ENCODE results near the gene PHPT1.
"Not testable (repeated sequence)": the region's sequence is repeated elsewhere in the genome, so short reads cannot be mapped to it uniquely, and the experiment has no call there.

Gene PHPT1

DNA sequence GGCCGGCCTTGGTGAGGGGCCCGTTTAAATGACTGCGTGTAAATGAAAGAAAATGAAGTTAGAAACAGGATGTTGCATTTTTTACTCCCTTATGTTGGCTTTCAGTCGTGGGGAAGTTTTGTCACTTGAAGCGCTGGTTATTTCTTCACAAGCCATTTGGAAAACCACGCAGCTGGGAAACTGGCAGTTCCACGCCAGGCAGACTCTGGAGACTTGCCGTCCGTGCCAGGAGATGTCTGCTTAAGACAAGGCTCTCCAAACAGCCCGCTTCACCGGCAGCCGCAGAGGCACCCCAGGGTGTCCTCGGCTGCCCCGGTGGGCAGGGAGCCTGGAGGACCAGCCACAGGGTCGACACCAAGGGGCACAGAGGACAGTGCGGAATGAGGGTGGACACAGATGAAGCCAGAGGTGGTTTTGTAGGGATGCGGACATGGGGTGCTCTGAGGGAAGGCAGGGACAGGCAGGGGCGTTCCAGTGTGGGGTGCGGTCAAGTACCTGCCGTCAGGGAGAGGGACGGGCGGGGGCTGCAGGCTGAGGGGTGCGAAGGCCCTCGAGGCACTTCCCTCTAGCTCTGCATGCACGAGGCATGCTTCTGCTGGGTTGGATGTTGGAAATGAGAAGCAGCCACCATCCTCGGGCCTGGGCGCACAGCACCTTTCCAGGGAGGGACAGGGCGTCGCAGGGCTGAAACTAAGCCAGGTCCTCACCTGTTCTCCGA is 18.0 kb upstream of the PHPT1 start:
- Histone ChIP-seq H3K27ac (no peak overlapping the region), H3K4me3 (ENCODE audit: low read depth, low read length) (no peak overlapping the region), H3K27me3 (replicated peaks) (no peaks in the 10 kb centered on the region), H3K36me3 (replicated peaks) (peaks cover 58% of the 10 kb centered on the region)
- in situ Hi-C loops (cut with HindIII; ENCODE audit: low pct_ligation_motif_present, low sequenced_read_pairs) = no loop called here
- DNase-seq = no peak
- no peak for TF ChIP-seq CTCF (IDR thresholded peaks at IDR 0.05; ENCODE audit: low read depth, low read length, missing control alignments)

DNA sequence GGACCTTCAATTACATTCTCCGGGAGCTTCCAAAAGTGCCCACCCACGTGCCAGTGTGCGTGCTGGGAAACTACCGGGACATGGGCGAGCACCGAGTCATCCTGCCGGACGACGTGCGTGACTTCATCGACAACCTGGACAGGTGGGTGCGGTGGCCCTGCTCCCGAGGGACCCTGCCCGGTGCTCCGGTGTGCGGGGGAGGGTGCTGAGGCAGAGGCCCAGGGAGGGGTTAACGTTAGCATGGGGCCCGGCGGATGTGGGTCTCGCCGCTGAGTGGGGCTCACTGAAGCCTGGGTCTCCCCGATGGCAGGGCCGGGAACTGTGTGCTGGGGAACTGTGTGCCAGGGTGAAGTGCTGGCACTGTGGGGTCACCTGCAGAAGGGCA is 17.5 kb upstream of the PHPT1 start:
- H3K4me3 ChIP-seq (ENCODE audit: low read depth, low read length) = no peak overlapping the region
- peaks cover 54% of the 10 kb centered on the region for H3K36me3 ChIP-seq (replicated peaks)
- no peaks in the 10 kb centered on the region for H3K27me3 ChIP-seq (replicated peaks)
- in situ Hi-C loops (cut with HindIII; ENCODE audit: low pct_ligation_motif_present, low sequenced_read_pairs) = no loop called here
- TF ChIP-seq CTCF (IDR thresholded peaks at IDR 0.05; ENCODE audit: low read depth, low read length, missing control alignments) = no peak
- DNase-seq = no peak
- no peak overlapping the region for H3K27ac ChIP-seq

GRCh38 chr9:136832581-136832980 is 16.6 kb upstream of the PHPT1 start:
- Histone ChIP-seq H3K27ac (no peak overlapping the region), H3K4me3 (ENCODE audit: low read depth, low read length) (no peak overlapping the region), H3K27me3 (replicated peaks) (no peaks in the 10 kb centered on the region), H3K36me3 (replicated peaks) (peaks cover 49% of the 10 kb centered on the region)
- no peak for DNase-seq
- TF ChIP-seq CTCF (IDR thresholded peaks at IDR 0.05; ENCODE audit: low read depth, low read length, missing control alignments) = no peak
- in situ Hi-C loops (cut with HindIII; ENCODE audit: low pct_ligation_motif_present, low sequenced_read_pairs) = no loop called here

GRCh38 chr9:136833381-136834048 is 15.7 kb upstream of the PHPT1 start:
- H3K27me3 ChIP-seq (replicated peaks); in situ Hi-C loops (cut with HindIII; ENCODE audit: low pct_ligation_motif_present, low sequenced_read_pairs); H3K27ac ChIP-seq; H3K4me3 ChIP-seq (ENCODE audit: low read depth, low read length); DNase-seq: not testable (repeated sequence)
- H3K36me3 ChIP-seq (replicated peaks) = peaks cover 41% of the 10 kb centered on the region

DNA sequence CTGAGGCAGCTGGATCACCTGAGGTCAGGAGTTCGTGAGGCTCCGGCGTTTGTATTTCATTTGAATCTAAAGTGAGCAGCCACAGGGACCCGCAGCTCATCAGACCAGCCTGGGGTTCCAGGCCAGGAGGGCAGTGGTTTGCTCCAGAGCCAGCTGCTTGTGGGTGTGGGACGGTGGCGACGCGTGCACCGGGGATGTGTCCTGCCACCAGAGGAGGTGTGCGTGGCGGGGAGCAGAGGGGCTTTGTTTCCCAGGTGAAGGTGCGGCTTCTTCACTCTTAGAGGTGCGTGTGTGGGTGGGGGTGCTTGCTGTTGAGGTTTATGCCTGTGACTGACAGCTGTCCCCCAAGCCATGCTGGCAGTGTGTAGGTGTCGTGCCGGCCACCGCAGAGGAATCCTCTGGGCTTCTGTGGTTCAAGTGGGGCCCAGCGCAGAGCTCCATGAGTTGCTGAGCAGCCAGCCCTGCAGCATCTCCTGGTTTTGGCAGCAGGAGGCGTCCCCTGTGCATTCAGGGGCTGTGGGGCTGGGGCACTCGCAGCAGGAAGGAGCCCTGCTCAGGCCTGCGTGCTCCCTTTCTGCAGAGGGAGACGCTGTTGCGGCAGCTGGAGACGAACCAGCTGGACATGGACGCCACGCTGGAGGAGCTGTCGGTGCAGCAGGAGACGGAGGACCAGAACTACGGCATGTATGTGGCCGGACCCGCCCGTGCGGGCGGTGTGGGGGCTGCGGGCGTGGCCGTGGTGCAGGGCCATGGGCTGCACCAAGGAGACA is 13.9 kb upstream of the PHPT1 start:
- peaks cover 24% of the 10 kb centered on the region for H3K36me3 ChIP-seq (replicated peaks)
- TF ChIP-seq CTCF (IDR thresholded peaks at IDR 0.05; ENCODE audit: low read depth, low read length, missing control alignments) = no peak
- in situ Hi-C loops (cut with HindIII; ENCODE audit: low pct_ligation_motif_present, low sequenced_read_pairs) = no loop called here

More for the DNA sequence above, 13.9 kb upstream of the PHPT1 start:
- DNase-seq = no peak
- Histone ChIP-seq H3K4me3 (ENCODE audit: low read depth, low read length) (no peak overlapping the region), H3K27ac (no peak overlapping the region), H3K27me3 (replicated peaks) (no peaks in the 10 kb centered on the region)
